Stimulated activated naive CD8-positive, alpha-beta T cell treated with anti-CD3 and anti-CD28 coated beads, Interleukin-15, Interleukin-2, amounts not matched to agents 100 ng/mL and 50 ng/mL, for 24 hours (primary cell): ENCODE data around the gene C10orf105.
A peak's percentile ranks its signal among the peaks of the same experiment; 100 is the strongest.

Experiments
- H3K27ac Mint-ChIP-seq: one replicate; pipeline ENCODE4 v1.8.0; 2021; ENCODE audit warnings: mild to moderate bottlenecking, mixed read lengths
- H3K27me3 Mint-ChIP-seq: one replicate; pipeline ENCODE4 v1.8.0; 2021; ENCODE audit warnings: mixed read lengths
- H3K36me3 Mint-ChIP-seq: one replicate; pipeline ENCODE4 v1.8.0; 2021; ENCODE audit warnings: low read depth, mixed read lengths
- H3K4me1 Mint-ChIP-seq: one replicate; pipeline ENCODE4 v1.8.0; 2021; ENCODE audit warnings: low read depth, mixed read lengths
- H3K4me3 Mint-ChIP-seq: one replicate; pipeline ENCODE4 v1.8.0; 2021; ENCODE audit warnings: mild to moderate bottlenecking, mixed read lengths
- H3K9me3 Mint-ChIP-seq: one replicate; pipeline ENCODE4 v1.8.0; 2021; ENCODE audit warnings: mixed read lengths

Gene C10orf105

GRCh38 chr10:71708301-71708703 lies 11.3 kb downstream of the C10orf105 start:
- Mint-ChIP-seq H3K27ac (no peak overlapping the region), H3K4me1 (peaks cover 43% of the 10 kb centered on the region)

DNA sequence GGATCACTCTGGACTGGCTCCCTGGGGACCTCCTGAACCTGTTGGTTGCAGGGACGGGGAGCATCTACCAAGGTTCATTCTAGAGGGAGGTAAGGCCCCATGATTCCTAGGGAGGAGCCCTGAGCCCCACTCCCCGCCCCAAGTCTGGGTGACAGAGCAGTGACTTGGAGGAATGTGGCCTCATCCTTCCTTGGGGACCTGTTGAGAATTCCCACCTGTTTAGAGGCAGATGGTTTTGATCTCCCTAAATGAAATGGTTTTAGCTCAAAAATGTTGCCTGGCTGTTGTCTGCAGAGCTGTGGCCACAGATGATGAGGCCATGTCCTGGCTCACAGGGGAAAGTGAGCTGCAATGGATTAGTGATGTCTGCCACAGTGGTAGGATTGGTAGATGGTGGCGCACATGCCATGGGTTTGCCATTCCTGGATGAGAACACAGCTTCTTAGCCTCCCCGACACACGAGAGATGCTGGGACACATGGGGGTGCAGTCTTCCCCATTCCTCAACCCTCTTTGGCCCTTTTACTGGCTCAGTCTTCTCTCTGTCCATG lies 12.3 kb downstream of the C10orf105 start:
- no peaks in the 10 kb centered on the region for H3K36me3 Mint-ChIP-seq
- no peaks in the 10 kb centered on the region for H3K27me3 Mint-ChIP-seq
- no peaks in the 10 kb centered on the region for H3K9me3 Mint-ChIP-seq
- H3K4me1 Mint-ChIP-seq = peaks cover 33% of the 10 kb centered on the region
- H3K27ac Mint-ChIP-seq = no peak overlapping the region
- H3K4me3 Mint-ChIP-seq = no peak overlapping the region

More at GRCh38 chr10:71708301-71708703, 11.3 kb downstream of the C10orf105 start:
- Mint-ChIP-seq H3K9me3 (no peaks in the 10 kb centered on the region), H3K36me3 (no peaks in the 10 kb centered on the region), H3K27me3 (no peaks in the 10 kb centered on the region), H3K4me3 (no peak overlapping the region)

- no peaks in the 10 kb centered on the region for H3K36me3 Mint-ChIP-seq
- no peaks in the 10 kb centered on the region for H3K9me3 Mint-ChIP-seq
- peaks cover 26% of the 10 kb centered on the region for H3K4me1 Mint-ChIP-seq
- no peak overlapping the region for H3K27ac Mint-ChIP-seq
- H3K4me3 Mint-ChIP-seq = no peak overlapping the region
- no peaks in the 10 kb centered on the region for H3K27me3 Mint-ChIP-seq
Measured at GRCh38 chr10:71706216-71707121, 13.1 kb downstream of the C10orf105 start.

DNA sequence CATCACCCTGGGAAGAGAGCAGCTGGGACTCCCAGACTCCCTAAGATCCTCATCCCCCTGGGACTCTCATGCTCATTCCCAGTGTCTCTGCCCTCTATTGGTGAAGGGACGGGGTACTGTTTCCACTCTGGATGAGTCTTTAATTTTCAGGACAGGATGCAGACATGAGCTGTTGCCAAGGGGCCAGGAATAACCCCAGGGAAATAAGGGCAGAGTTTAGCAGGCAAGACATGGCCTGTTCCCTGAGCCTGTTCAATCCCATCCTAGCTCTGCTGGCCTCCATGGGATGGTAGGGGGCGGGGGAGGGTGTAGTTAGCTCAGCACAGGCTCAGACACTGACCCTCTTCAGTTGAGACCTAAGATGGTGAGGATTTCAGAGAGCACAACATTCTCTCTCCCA lies 14.0 kb downstream of the C10orf105 start:
- H3K27me3 Mint-ChIP-seq = no peaks in the 10 kb centered on the region
- no peak overlapping the region for H3K27ac Mint-ChIP-seq

GRCh38 chr10:71704816-71705215 lies 14.8 kb downstream of the C10orf105 start:
- Mint-ChIP-seq H3K27me3 (no peaks in the 10 kb centered on the region), H3K4me3 (no peak overlapping the region), H3K36me3 (no peaks in the 10 kb centered on the region), H3K4me1 (peaks cover 22% of the 10 kb centered on the region), H3K9me3 (no peaks in the 10 kb centered on the region), H3K27ac (no peak overlapping the region)

More for the DNA sequence above, 14.0 kb downstream of the C10orf105 start:
- Mint-ChIP-seq H3K36me3 (no peaks in the 10 kb centered on the region), H3K4me3 (no peak overlapping the region), H3K4me1 (peaks cover 26% of the 10 kb centered on the region), H3K9me3 (no peaks in the 10 kb centered on the region)

DNA sequence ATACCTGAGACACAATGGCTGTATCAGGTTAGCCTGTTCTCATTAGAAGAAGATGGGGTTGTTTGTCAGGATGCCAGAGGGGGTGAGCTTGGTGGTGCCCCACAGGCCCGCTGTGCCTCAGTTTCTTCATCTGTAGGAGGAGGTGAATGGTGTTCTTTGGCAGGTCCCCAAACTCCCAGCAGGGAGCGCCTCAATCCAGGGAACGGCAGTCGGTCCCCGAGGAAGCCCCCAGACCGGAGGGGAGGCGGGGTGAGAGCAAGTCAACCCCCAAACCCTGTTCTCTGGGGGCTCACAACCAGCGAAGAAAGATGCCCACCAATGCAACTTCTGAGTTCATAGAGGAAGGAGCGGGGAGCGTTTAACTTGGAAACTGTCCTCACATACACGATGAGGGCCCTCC lies 16.0 kb downstream of the C10orf105 start:
- H3K27ac Mint-ChIP-seq = peak overlapping the region; percentile 55
- no peaks in the 10 kb centered on the region for H3K36me3 Mint-ChIP-seq
- no peaks in the 10 kb centered on the region for H3K27me3 Mint-ChIP-seq
- peaks cover 23% of the 10 kb centered on the region for H3K4me1 Mint-ChIP-seq
- H3K4me3 Mint-ChIP-seq = no peak overlapping the region
- H3K9me3 Mint-ChIP-seq = no peaks in the 10 kb centered on the region

- no peaks in the 10 kb centered on the region for H3K36me3 Mint-ChIP-seq
- no peaks in the 10 kb centered on the region for H3K9me3 Mint-ChIP-seq
- H3K27me3 Mint-ChIP-seq = no peaks in the 10 kb centered on the region
- H3K27ac Mint-ChIP-seq = no peak overlapping the region
- peaks cover 31% of the 10 kb centered on the region for H3K4me1 Mint-ChIP-seq
- no peak overlapping the region for H3K4me3 Mint-ChIP-seq
Measured at GRCh38 chr10:71701496-71702132, 18.0 kb downstream of the C10orf105 start.

- no peak overlapping the region for H3K4me3 Mint-ChIP-seq
- H3K9me3 Mint-ChIP-seq = no peaks in the 10 kb centered on the region
- no peaks in the 10 kb centered on the region for H3K27me3 Mint-ChIP-seq
- H3K4me1 Mint-ChIP-seq = peaks cover 35% of the 10 kb centered on the region
- H3K27ac Mint-ChIP-seq = no peak overlapping the region
- H3K36me3 Mint-ChIP-seq = no peaks in the 10 kb centered on the region
Measured at GRCh38 chr10:71700731-71701368, 18.7 kb downstream of the C10orf105 start.

DNA sequence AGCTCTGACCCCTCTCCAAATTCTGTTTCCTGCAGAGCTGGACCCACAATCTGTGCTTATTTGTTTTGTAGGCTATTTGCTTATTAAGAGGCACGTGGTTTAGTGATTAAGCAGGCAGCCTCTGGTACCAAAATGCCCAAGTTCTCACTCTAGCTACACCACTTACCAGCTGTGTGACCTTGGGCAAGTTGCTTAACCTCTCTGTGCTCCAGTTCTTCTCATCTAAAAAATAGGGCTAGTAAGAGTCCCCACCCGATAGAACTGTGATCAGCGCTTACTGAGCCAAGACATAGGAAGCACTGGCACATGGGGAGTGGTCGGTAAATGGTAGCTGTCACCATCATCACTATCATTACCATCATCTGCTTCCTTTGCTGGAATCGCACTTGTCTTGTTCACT lies 20.8 kb downstream of the C10orf105 start:
- H3K4me1 Mint-ChIP-seq = peaks cover 53% of the 10 kb centered on the region
- no peaks in the 10 kb centered on the region for H3K27me3 Mint-ChIP-seq
- H3K36me3 Mint-ChIP-seq = no peaks in the 10 kb centered on the region
- no peaks in the 10 kb centered on the region for H3K9me3 Mint-ChIP-seq
- no peak overlapping the region for H3K4me3 Mint-ChIP-seq
- peak overlapping the region; percentile 83 for H3K27ac Mint-ChIP-seq

GRCh38 chr10:71697938-71698709 lies 21.5 kb downstream of the C10orf105 start:
- Mint-ChIP-seq H3K27me3 (no peaks in the 10 kb centered on the region), H3K9me3 (no peaks in the 10 kb centered on the region), H3K4me3 (peak overlapping the region; percentile 1), H3K36me3 (no peaks in the 10 kb centered on the region), H3K4me1 (peaks cover 56% of the 10 kb centered on the region), H3K27ac (peak overlapping the region; percentile 83)

DNA sequence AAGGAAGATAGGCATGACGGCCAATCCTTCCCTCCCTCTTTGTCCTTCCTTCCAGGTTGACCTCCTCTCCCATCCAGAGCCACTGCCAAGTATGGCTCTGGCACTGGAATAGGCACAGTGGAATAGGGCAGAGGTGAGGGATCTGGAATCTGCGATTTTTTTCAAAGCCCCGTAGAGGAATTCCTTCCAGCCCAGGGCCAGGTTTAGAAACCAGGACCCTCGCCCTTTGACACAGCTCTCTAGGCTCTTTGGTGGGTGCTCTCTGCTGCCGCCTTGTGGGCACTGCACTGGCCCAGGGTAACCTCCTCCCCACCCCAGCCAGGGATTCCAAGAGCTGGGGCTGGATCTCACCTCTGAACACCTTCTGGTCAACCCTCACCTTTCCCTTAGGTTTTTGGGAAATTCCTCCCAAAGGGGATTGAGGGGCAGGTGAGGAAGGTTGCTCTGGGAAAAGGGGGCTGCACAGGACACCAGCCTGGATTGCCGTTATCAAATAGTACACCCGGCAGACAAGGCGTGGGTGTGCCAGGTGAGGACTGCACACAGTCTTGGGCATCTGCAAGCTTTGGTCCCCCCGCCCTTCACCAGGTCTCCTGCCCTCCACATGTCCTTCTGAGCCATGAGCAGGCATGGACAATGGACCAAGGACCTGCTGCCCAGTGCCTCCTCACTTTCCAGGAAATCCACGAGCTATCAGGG lies 22.8 kb downstream of the C10orf105 start:
- H3K4me3 Mint-ChIP-seq = no peak overlapping the region
- H3K9me3 Mint-ChIP-seq = no peaks in the 10 kb centered on the region
- no peak overlapping the region for H3K27ac Mint-ChIP-seq
- H3K36me3 Mint-ChIP-seq = no peaks in the 10 kb centered on the region
- no peaks in the 10 kb centered on the region for H3K27me3 Mint-ChIP-seq
- peaks cover 56% of the 10 kb centered on the region for H3K4me1 Mint-ChIP-seq

DNA sequence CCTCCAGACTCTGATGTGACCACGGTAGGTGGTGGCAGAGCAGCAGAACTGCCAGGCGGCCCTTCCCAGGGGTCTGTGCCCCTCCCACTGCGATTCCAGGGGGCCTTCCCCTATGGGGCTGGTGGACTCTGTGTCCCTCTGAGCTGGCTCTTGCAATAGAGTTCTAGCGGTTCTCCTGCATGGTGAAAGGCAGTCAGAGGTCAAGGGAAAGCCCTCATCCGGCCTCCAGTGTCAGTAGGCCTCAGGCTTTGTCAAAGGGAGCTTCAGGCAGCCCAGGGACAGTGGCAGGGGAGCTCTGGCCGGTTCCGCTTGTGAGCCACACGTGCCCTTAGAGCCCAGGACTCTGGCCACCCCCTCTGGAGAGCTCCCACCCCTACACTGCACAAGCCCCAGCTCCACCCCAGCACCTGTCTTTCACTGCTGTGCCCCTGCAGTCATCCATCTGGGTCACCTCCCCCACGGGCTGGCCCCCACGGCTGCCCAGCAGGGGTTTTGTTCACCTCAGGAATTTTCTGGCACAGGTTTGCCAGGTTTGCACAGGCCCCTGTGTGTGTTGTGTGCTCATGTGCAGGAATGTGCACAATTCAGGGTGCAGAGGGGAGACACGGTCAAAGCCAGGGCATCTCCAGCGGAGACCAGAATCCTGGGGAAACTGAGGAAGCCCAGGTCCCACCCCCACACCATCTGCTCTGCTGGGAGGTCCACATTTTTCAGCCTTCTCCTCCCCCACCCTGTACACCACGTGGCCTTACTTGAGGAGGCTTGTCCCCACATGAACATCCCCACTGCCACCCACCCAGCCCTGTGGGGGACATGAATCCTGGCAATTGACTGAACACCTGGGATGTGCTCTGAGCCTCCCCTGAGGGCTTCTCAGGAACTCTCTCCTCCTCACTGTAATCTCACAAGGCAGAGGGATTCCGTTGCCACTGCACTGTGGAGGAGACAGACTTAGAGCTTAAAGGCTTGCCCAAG lies 23.8 kb downstream of the C10orf105 start:
- Mint-ChIP-seq H3K27ac (no peak overlapping the region), H3K27me3 (no peaks in the 10 kb centered on the region), H3K36me3 (no peaks in the 10 kb centered on the region), H3K9me3 (no peaks in the 10 kb centered on the region), H3K4me3 (no peak overlapping the region), H3K4me1 (peaks cover 56% of the 10 kb centered on the region)

DNA sequence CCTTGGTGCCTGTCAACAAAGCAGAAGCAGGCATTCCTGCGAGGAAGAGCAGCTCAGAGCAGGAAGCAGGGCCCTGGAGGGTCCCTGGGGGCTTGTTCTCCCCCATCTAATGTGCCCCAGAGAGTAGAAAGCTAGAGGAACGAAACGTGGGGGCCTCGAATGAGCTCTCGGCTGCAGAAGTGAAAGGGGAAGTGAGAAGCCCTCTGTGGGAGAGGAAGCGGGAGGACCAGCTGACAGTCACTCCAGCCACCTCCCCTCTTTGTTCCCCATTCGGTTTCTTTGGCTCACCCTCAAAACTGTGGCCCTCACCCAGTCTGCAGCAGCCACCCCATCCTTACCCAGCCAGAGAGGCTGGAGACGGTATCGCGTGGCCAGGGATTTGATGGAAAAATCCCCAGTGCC lies 25.0 kb downstream of the C10orf105 start:
- Mint-ChIP-seq H3K27me3 (no peaks in the 10 kb centered on the region), H3K4me1 (peaks cover 55% of the 10 kb centered on the region), H3K36me3 (no peaks in the 10 kb centered on the region), H3K9me3 (no peaks in the 10 kb centered on the region), H3K27ac (peak overlapping the region; percentile 67), H3K4me3 (no peak overlapping the region)
